GM12865 (cell line): Measurements from ENCODE around the gene SLC44A3.

Source experiments
- DNase-seq: peaks from one replicate; pipeline ENCODE4 v3.0.0; 2010; ENCODE audit warnings: low read depth
- H3K4me3 ChIP-seq: 2 replicates; pipeline ENCODE4 v1.5.1; 2011; ENCODE audit warnings: mild to moderate bottlenecking, low read depth, low read length, control low read depth
- CTCF ChIP-seq: IDR thresholded peaks from 2 replicates; pipeline ENCODE4 v1.5.1; 2011; ENCODE audit warnings: low read length, control low read depth, low read depth, inconsistent platforms; ENCODE audit not compliant: insufficient read depth; ENCODE audit errors: missing control alignments

The SLC44A3 gene

GRCh38 chr1:94843846-94844245, 23.7 kb downstream of the SLC44A3 start:
- DNase-seq = no peak
- no peak overlapping the region for H3K4me3 ChIP-seq
- TF ChIP-seq CTCF = no peak

- no peak for DNase-seq
- H3K4me3 ChIP-seq = no peak overlapping the region
- no peak for TF ChIP-seq CTCF
Measured at GRCh38 chr1:94846308-94846707, 26.2 kb downstream of the SLC44A3 start.

GRCh38 chr1:94851571-94851970, 31.4 kb downstream of the SLC44A3 start:
- TF ChIP-seq CTCF = no peak

GRCh38 chr1:94852788-94853187, 32.6 kb downstream of the SLC44A3 start:
- DNase-seq = no peak
- TF ChIP-seq CTCF = no peak
- no peak overlapping the region for H3K4me3 ChIP-seq

More at GRCh38 chr1:94851571-94851970, 31.4 kb downstream of the SLC44A3 start:
- no peak for DNase-seq
- H3K4me3 ChIP-seq = no peak overlapping the region

GRCh38 chr1:94854458-94855306, 34.5 kb downstream of the SLC44A3 start:
- peak overlapping the region; percentile 49 for H3K4me3 ChIP-seq
- TF ChIP-seq CTCF = peak; percentile 91
- DNase-seq = peak; percentile 86

GRCh38 chr1:94855307-94855700, 35.1 kb downstream of the SLC44A3 start:
- DNase-seq = no peak

More at GRCh38 chr1:94855307-94855700, 35.1 kb downstream of the SLC44A3 start:
- TF ChIP-seq CTCF = no peak
- H3K4me3 ChIP-seq = no peak overlapping the region
